Non-pigmented ciliary epithelial cell (primary cell): Measurements from ENCODE around the gene MPZL1.
"Not testable (repeated sequence)": the region's sequence is repeated elsewhere in the genome, so short reads cannot be mapped to it uniquely, and the experiment has no call there.

Source experiments
- DNase-seq: peaks from one replicate; pipeline ENCODE4 v3.0.0-alpha.2; 2010; ENCODE audit warnings: low read depth

MPZL1 gene

GRCh38 chr1:167781558-167781957, 59.8 kb downstream of the MPZL1 start:
- DNase-seq, result no peak

DNA sequence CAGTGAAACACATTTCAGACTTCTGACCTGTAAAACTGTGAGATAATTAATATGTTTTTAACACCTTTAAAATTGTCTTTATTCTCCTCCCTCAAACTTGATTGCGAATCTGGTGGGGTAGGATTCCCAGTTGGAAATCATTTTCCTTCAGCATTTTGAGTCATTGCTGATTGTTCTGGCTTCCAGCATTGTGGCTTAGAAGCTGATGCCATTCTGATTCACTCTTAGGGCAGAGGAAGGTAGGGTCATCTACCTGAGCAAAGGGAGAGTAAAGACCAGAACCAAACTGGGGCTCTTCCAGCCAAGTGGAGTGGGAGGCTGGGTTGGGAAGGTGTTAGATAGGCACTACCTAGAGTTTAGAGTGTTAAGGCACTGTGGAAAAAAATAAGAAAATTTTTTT, 61.2 kb downstream of the MPZL1 start:
- no peak for DNase-seq

GRCh38 chr1:167784876-167785550, 63.2 kb downstream of the MPZL1 start:
- no peak for DNase-seq

- no peak for DNase-seq
Measured at GRCh38 chr1:167786502-167786901, 64.7 kb downstream of the MPZL1 start.

- DNase-seq, result peak; percentile 18
Measured at GRCh38 chr1:167789501-167789900, 67.7 kb downstream of the MPZL1 start.

DNA sequence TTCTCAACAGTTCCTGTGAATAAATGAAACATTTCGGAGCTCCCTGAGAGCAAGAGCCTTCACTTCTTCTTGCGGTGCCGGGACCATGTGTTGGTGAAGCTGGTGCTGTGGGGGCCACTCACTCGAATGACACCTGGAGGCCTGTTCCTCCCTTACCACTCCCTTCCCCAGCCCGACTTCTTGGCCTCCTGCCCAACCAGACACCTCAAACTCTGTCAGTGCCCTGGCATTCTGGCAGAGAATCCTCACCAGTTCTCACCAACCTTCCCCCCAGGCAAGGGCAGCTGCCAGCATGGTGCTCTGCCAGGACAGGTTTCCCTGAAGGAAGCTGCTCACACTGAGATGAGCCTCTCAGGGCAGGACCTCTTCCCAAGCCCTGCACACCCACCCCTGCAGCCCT, 68.3 kb downstream of the MPZL1 start:
- no peak for DNase-seq

DNA sequence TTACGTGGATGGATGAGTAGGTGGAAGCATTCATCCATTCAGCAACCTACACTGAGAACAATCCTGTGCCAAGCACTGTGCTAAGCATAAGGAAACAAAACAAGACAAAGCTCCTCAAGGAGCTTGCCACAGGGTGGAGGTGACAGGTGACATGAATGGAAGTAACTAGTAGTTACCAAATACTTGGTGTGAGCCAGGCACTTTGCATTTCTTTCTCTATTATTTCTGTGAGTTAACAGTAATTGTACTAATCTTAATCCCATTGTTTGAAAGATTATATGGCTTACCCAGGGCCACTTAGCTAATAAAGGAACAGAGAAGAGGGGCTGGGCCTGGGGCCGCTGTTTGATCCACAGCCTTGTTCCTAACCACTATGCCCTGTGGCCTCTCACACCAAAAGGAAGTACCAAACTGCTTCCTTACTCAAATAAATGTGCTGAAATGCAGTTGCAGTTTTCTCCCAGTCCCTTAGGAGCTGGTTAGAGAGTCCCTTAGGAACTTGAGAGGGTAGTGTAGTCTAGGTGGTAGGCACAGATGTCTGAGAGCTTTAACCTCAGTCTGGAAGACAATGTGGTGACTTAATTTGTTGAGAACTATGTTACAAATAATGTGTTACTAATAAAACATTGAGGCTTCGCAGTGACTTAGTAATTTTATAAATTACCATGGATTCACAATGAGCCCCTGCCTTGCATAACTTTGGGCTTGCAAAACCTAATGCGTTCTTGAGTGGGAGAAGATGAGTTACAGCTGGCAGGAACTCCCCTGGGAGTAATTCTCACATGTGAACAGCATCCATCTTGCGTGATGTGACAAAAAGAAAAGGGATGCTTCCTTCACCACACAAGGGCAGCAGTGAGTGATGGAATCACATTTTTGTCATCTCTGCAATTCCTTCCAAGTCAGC, 69.8 kb downstream of the MPZL1 start:
- DNase-seq, result peak; percentile 50

- DNase-seq, result no peak
Measured at GRCh38 chr1:167792188-167792565, 70.4 kb downstream of the MPZL1 start.

- DNase-seq, result no peak
Measured at GRCh38 chr1:167794043-167794442, 72.3 kb downstream of the MPZL1 start.

GRCh38 chr1:167795810-167796740, 74.3 kb downstream of the MPZL1 start:
- no peak for DNase-seq

GRCh38 chr1:167797015-167797414, 75.2 kb downstream of the MPZL1 start:
- peak; percentile 96 for DNase-seq

DNA sequence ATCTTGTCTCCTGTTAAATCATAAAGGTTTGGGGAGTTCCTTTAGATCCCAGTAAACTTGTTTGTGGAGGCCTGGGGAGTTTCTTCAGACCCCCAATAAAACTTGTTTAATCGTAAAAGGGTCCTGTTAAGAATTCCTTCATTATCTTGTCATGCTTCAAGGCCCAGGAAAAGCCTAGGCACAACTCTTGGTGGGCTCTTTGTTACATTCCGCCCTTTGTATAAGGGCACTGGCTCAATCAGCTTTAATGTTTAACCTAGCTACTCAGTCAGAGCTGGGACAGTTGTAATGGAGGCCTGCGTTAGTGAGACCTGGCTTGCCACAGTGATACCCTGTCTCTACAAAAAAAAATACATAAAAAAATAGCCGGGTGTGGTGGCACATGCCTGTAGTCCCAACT, 77.2 kb downstream of the MPZL1 start:
- no peak for DNase-seq

DNA sequence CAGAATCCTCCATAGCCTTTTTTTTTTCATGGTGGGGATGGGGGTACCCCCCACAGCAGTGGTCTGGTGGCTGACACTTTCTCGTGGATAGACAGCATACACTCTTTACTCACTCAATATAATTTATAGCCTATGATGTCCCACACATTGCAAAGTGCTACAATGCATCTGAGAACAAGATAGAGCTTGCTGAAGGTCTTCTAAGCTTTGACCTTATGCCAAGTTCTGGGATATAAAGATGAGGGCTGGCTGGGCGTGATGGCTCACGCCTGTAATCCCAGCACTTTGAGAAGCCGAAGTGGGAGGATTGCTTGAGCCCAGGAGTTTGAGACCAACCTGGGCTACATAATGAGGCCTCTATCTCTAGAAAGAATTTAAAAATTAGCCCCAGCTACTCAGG, 78.0 kb downstream of the MPZL1 start:
- DNase-seq, result no peak

DNA sequence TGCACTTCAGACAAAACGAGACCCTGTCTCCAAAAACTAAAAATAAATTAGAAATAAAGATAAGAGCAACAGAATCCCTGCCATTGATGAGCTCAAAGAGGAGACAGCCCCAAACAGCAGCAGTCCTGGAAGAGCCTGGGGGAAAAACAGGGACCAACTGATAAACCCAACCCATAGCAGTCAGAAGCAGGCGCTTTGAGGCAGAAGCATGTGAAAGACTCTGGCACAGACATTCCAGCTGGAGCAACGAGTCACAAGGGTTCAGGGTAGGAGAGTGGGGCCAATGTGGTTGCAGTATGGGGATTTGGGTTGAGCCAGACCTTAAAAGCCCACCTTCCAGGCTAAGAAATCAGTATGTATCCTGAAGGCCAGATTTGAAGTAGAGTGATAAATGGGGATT, 78.5 kb downstream of the MPZL1 start:
- DNase-seq, result no peak

DNA sequence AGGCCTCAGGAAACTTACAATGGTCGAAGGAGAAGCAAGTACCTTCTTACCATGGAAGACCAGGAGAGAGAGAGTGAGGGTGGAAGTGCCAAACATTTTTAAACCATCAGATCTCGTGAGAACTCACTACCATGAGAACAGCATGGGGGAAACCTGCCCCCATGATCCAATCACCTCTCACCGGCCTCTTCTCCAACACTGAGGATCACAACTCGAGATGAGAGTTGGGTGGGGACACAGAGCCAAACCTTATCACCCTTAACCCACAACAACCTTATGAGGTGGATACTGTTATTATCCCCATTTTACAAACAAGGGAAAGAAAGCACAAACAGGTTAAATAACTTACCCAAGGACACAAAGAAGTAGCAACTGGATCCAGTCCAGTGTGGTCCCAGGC, 80.5 kb downstream of the MPZL1 start:
- DNase-seq, result no peak

- peak; percentile 79 for DNase-seq
Measured at GRCh38 chr1:167803358-167804207, 81.8 kb downstream of the MPZL1 start.

GRCh38 chr1:167805041-167805556, 83.3 kb downstream of the MPZL1 start:
- no peak for DNase-seq

DNA sequence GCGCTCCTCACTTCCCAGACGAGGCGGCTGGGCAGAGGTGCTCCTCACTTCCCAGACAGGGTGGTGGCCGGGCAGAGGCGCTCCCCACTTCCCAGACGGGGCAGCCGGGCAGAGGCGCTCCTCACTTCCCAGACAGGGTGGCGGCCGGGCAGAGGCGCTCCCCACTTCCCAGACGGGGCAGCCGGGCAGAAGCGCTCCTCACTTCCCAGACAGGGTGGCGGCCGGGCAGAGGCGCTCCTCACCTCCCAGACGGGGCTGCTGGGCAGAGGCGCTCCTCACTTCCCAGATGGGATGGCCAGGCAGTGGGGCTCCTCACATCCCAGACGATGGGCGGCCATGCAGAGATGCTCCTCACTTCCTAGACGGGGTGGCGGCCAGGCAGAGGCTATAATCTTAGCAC, 84.5 kb downstream of the MPZL1 start:
- DNase-seq, result not testable (repeated sequence)

GRCh38 chr1:167806676-167807075, 84.9 kb downstream of the MPZL1 start:
- not testable (repeated sequence) for DNase-seq

GRCh38 chr1:167808104-167808503, 86.3 kb downstream of the MPZL1 start:
- DNase-seq, result peak; percentile 53

GRCh38 chr1:167808690-167809089, 86.9 kb downstream of the MPZL1 start:
- no peak for DNase-seq
